HG03196 (cell line): ENCODE data around the gene FBXO10.
"Not testable (repeated sequence)": the region's sequence is repeated elsewhere in the genome, so short reads cannot be mapped to it uniquely, and the experiment has no call there.

ENCODE experiments used
- ATAC-seq: cut with Tn5 transposase; IDR thresholded peaks from one replicate; pipeline ENCODE4 v1.9.1; 2021; ENCODE audit not compliant: unreplicated experiment

FBXO10 gene

DNA sequence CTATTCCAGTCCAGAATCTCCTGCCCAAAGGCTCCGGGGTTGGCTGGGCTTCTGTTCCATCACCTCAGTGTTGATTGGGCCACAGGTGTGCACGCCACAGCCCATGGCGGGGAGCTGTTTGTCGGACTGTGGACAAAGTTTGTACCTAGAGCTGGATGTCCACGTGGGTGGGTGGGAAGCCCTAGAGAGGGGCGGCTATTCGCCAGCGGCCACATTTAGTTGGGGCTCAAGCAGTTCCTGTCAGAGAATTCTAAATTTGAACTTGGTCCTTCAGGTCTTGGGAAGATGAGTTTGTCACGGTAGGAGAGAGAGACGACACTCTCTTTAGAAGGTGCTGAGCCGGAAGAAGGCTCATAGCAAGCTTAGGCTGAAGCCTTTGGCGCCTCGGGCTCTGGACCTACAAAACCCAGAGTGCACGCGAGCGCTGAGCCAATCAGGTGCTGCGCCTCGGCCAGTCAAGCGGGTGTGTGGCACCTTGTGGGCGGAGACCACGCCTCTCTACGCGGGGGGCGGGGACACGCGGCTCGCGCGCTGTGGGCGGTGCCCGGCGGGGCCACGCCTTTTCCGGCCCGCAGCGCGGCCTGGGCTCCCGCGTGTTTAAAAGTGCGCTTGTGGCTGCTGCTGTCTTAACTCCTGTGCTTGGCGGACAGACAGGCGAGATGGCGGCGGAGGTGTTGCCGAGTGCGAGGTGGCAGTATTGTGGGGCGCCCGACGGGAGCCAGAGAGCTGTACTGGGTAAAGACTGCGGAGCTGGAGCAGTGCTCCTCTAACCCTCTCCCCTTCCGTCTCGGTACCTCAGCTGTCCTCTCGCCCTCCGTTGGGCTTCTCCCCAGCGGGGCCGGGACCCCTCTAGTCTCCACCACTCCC is 90.6 kb downstream of the FBXO10 start, which contains the start of gene POLR1E:
Gene POLR1E, plus strand, starts transcription at position 560 of the 867 bp plus-strand sequence. Its CDS starts 100 bp downstream, at position 660.
- peak; percentile 94 for ATAC-seq

DNA sequence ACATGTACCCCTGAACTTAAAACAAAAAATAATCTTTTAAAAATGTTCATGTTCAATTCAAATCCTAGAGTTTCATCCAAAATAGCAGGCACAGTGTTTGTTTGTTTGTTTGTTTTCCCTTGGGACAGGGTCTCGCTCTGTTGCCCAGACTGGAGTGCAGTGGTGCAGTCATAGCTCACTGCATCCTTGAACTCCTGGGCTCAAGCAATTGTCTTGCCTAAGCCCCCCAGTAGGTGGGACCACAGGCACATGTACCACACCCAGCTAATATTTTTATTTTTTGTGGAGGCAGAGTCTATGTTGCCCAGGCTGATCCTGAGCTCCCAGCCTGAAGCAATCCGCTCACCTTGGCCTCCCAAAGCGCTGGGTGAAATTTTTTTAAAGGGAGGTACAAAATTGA is 95.4 kb downstream of the FBXO10 start:
- ATAC-seq, result no peak

DNA sequence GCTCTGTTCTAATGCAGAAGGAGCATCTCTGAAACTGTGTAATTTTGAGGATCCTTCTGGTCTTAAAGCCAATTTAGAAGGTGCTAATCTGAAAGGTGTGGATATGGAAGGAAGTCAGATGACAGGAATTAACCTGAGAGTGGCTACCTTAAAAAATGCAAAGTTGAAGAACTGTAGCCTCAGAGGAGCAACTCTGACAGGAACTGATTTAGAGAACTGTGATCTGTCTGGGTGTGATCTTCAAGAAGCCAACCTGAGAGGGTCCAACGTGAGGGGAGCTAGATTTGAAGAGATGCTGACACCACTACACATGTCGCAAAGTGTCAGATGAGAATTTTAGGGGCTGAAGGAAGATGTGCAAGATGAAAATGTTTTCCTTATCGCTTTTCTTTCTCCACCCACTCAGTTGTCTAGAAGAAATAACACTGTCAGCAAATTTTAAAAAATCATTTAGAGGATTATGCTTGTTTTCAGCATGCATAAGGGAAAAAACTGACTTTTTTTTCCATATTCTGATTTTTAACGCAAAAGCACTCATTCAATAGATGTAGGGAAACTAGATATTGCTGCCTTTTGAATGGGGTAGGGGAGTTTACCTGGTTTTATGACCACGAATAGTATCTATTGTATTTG is 98.1 kb downstream of the FBXO10 start:
- not testable (repeated sequence) for ATAC-seq

DNA sequence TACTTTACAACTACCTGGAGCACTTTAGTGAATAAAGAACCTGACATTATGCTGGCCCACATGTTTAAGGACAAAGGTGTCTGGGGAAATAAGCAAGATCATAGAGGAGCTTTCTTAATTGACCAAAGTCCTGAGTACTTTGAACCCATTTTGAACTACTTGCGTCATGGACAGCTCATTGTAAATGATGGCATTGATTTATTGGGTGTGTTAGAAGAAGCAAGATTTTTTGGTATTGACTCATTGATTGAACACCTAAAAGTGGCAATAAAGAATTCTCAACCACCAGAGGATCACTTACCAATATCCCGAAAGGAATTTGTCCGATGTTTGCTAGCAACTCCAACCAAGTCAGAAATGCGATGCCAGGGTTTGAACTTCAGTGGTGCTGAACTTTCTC is 98.7 kb downstream of the FBXO10 start:
- not testable (repeated sequence) for ATAC-seq

DNA sequence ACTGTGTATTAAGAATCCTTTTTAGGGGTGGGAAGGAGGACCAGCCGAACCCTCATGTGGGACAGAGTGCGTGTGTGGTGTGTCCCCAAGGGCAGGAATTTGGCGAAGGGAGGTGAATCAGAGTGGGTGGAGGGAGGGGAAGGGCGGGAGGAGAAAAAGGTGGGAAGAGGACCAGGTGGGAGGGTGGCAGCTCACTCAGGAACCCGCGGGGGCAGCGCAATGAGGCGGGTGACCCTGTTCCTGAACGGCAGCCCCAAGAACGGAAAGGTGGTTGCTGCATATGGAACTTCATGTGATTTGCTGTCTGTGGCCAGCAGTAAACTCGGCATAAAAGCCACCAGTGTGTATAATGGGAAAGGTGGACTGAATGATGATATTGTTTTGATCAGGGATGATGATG is 99.2 kb downstream of the FBXO10 start:
- ATAC-seq, result no peak

DNA sequence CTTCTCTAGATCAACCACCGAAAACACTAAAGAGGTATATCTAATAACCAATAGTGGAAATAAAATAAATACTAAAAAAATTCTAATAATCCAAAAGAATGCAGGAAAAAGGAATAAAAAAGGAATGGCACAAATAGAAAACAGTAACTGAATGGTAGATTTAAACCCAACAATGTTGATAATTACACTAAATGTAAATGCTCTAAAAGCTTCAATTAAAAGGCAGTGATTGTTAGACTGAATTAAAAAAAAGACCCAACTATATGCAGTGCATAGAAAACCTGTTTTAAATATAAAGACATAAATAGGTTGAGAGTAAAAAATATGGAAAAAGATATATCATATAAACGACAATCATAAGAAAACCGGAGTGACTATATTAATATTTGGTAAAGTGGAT is 101.7 kb downstream of the FBXO10 start:
- no peak for ATAC-seq

DNA sequence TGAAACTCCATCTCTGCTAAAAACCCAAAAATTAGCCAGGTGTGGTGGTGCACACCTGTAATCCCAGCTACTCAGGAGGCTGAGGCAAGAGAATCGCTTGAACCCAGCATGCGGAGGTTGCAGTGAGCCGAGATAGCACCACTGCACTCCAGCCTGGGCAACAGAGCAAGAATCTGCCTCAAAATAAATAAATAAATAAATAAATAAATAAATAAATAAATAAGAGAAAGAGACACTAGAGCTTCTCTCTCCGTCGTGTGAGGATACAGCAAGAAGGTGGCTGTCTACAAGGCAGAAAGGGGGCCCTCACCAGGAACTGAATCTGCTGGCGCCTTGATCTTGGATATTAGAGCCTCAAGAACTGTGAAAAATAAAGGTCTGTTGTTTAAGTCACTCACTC is 102.2 kb downstream of the FBXO10 start:
- not testable (repeated sequence) for ATAC-seq

DNA sequence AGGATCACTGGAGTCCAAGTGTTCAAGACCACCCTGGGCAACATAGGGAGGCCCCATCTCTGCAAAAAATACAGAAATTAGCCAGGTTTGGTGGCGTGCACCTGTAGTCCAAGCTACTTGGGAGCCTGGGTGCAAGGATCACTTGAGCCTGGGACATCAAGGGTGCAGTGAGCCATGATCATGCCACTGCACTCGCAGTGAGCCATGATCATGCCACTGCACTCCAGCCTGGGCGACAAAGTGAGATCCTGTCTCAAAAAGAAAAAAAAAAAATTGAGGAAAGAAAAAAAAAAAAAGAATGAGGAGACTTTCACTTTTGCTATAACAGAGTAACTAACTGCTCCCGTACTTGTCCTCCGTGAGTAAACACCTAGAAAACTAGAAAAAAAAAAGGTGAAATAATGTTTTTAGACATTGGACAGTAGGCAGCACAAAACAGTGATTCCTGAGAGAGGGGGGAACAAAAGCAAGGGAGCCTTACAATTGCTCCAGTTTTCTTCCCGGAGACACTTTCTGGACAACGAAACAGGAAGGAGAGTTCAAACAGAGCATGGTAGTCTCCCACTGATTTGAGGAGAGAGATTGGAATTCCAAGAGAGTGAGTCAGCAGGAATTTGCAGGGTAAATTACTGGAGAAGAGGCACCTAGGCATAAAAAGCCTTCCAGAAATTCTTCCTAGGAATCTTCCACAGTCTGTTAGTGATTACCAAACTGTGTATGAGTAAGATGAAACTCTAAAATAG is 104.1 kb downstream of the FBXO10 start:
- ATAC-seq, result no peak

DNA sequence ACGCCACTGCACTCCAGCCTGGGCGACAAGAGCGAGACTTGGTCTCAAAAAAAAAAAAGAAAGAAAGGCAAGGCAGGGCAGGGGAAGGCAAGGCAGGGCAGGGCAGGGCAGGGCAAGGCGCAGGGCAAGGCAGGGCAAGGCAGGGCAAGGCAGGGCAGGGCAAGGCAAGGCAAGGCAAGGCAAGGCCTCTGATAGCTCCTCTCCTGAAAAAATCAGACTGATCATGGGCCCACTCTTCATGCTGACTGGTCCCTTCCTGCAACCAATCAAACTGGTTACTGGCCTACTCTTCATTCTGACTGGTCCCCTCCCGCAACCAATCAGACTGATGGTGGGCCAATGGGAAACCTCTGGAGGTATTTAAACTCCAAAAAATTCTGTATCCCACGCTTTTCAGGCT is 107.6 kb downstream of the FBXO10 start:
- no peak for ATAC-seq

DNA sequence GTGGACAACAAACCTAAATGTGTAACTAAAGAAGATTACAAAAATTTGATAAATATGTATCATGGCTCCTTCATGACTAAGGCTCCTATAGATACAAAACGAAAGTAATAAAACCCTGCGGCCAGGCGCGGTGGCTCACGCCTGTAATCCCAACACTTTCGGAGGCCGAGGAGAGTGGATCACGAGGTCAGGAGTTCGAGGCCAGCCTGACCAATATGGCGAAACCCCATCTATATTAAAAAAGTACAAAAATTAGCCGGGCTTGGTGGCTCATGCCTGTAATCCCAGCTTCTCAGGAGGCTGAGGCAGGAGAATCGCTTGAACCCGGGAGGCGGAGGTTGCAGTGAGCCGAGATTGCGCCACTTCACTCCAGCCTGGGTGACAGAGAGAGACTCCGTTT is 108.7 kb downstream of the FBXO10 start:
- ATAC-seq, result not testable (repeated sequence)

DNA sequence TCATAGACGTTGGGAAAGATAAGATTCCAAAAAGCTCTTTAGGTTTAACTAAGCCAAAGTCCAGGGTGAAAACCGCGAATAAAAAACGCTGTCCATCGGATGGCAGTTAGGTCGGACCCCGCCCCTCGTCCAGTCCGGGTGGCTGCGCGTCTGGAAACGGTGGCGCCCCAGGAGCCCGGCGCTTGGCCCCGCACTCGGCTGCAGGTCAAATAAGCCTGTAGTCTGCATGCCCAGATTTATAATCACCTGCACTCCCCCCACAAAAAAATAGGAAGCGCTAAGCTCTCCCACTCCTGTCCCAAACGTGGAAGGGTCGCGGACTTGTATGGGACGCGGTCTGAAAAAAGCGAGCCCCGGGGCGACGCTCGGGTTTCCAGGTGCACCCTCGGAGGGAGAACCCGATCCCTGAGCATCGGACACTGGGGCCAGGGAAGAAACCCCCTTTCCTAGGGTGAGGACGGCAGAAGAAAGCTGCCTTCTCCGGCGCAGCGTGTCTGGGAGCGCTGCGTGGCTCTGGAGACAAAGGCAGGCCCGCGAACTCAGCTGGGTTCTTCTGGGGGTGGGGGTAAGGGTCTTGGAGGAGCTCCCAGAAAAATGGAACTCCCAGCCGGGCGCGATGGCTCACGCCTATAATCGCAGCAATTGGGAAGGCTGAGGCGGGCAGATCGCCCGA is 110.0 kb downstream of the FBXO10 start:
- ATAC-seq, result peak; percentile 25

DNA sequence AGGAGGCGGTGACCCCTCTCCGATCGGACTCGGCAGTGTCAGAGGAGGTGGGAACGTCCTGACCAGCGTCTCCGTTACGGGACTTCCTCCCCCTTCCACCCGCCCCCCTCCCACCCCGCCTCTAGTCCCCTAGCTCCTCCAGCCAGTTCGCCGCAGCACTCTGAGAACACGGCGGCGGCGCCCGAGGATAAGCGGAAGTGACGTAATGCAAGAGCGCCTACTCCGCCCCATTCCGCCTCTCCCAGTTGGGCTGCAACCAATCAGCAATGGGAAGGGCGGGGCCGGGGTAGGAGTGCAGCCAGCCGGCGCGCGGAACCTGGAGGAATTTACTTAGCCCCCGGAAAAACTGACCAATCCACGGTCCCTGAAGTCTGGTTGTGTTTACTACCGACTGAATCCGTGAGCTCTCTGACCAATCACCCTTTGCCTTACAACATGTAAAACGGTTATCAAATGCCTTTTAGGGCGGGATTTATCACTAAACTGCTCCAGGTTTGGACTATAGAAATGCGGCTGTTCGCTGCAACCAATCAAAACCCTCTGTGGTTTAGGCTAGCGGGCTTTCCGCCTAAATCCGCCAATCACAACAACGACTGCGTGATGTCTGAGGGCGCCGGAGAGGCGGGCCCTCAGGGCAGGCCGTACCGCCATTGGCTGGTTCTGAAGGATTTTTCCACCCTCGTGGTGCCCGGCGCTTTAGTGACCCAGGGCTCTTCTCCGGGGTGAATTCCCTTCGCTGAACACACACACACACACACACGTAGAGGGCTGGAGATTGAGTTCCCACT is 110.7 kb downstream of the FBXO10 start, which contains the start of gene ZBTB5:
Gene ZBTB5, minus strand, starts transcription at position 202 of the 788 bp plus-strand sequence. CDS start 22,899 bp downstream, outside the sequence.
- ATAC-seq, result peak; percentile 83

DNA sequence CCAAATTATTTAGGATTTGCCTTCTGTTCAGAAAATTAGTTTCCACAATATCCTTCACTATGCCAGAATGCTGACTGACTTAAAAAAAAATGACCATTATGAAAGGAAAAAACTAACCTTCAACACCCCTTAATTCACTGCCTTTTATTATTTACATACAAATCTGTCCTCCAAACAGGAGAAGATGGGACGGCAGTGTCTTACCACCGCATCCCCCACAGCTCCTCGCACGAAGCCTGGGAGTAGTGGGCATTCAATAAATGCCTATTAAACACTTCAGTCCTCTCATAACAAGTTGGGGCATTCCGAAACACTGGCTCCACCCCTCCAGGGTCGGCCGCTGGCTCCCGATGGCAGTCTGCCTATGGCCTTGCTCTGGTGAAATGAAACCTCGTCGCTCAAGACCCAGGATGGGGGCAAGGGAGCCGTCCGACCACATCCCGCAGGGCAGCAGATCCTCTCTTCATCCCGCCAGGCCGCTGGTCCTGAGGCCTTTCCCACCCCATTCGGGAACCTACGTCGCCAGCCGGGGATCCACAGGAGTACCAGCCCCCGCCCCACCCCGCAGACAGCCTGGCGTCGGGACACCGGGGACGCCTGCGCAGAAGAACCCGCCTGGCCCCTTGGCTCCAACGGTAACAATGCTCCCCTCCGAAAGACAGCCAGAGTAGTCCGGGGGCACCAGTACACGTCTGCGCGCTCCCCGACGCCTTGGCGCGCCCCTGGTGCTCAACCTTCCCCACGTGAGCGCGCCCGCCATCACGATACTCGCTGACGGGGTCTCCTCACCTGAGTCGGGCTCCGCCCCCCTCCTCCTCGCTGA is 111.5 kb downstream of the FBXO10 start:
- peak; percentile 33 for ATAC-seq

DNA sequence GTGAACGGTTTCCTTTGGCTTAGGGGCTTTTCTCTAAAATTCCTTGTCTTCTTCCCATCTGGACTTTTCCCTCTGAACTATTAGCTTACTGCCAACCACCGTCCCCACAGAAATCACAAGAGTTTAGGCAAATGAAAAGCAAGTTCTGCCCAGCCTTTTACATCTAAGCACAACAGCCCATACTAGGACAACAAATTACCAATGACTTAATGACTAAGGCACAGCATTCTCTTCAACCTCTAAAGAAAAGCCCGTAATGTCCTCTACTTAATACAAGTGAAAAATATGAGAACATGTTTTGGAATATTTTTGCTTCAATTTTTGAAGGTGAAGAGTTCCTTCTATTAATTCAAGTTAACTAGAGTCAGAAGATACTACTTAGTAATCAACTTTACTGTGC is 112.2 kb downstream of the FBXO10 start:
- ATAC-seq, result no peak
